AG09309 (cell line): ENCODE results near the gene SPOCK3.

Experiments
- DNase-seq: peaks from one replicate; pipeline ENCODE4 v3.0.0-alpha.2; 2010; ENCODE audit warnings: low read depth
- H3K4me3 ChIP-seq: 2 replicates; pipeline ENCODE4 v1.5.1; 2011; ENCODE audit warnings: mild to moderate bottlenecking, low read depth, low read length, moderate library complexity; ENCODE audit not compliant: control insufficient read depth
- TF ChIP-seq, protein P1 (sequence below): IDR thresholded peaks from 2 replicates; pipeline ENCODE4 v1.5.1; 2011; ENCODE audit warnings: mild to moderate bottlenecking, low read depth, low read length, inconsistent platforms; ENCODE audit not compliant: insufficient read depth, control insufficient read depth; ENCODE audit errors: missing control alignments

SPOCK3 gene

DNA sequence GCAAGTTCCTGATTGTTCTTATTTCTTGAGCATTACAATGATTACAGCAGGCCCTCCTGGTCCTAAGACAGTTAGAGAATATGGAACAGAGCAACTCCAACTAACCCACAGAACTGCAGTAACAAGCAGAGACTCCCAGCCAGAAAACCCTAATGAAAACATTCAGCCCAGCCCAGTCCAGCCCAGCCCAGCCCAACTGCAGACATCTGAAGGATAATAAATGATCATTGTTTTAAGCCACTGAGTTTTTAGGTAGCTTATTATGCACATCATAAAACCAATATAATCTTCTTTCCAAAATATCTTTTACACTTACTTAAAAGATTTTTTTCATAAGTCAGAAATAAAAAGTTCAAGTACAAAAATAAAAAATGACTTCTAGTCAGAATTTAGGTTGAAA is 51.3 kb downstream of the SPOCK3 start:
- no peak overlapping the region for H3K4me3 ChIP-seq
- DNase-seq, result no peak
- TF ChIP-seq, protein P1, sequence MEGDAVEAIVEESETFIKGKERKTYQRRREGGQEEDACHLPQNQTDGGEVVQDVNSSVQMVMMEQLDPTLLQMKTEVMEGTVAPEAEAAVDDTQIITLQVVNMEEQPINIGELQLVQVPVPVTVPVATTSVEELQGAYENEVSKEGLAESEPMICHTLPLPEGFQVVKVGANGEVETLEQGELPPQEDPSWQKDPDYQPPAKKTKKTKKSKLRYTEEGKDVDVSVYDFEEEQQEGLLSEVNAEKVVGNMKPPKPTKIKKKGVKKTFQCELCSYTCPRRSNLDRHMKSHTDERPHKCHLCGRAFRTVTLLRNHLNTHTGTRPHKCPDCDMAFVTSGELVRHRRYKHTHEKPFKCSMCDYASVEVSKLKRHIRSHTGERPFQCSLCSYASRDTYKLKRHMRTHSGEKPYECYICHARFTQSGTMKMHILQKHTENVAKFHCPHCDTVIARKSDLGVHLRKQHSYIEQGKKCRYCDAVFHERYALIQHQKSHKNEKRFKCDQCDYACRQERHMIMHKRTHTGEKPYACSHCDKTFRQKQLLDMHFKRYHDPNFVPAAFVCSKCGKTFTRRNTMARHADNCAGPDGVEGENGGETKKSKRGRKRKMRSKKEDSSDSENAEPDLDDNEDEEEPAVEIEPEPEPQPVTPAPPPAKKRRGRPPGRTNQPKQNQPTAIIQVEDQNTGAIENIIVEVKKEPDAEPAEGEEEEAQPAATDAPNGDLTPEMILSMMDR, result no peak

DNA sequence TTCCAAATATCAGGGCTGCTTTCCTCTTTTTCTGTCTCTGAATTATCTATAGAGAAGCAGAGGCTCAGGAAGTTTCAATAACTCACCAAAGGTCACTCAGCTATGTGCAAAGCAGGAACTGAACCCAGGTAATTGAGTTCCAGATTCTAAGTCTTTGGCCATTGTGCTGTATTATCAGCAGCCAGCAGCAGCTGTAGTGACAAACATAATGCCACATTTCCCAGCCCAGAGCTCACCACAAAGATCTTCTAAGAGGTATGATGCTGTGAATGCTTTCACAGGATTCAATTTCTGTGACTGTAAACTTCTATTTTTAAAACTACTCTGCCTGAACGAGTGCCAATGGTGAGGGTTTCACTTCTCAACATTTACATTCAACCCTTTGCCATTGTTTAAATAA is 56.4 kb downstream of the SPOCK3 start:
- DNase-seq, result no peak
- no peak overlapping the region for H3K4me3 ChIP-seq
- TF ChIP-seq, protein P1, result no peak

- DNase-seq, result no peak
- H3K4me3 ChIP-seq, result no peak overlapping the region
- TF ChIP-seq, protein P1, result no peak
Measured at GRCh38 chr4:167176723-167177367, 57.4 kb downstream of the SPOCK3 start.

- TF ChIP-seq, protein P1, result no peak
- no peak overlapping the region for H3K4me3 ChIP-seq
- DNase-seq, result no peak
Measured at GRCh38 chr4:167171928-167172327, 62.4 kb downstream of the SPOCK3 start.

DNA sequence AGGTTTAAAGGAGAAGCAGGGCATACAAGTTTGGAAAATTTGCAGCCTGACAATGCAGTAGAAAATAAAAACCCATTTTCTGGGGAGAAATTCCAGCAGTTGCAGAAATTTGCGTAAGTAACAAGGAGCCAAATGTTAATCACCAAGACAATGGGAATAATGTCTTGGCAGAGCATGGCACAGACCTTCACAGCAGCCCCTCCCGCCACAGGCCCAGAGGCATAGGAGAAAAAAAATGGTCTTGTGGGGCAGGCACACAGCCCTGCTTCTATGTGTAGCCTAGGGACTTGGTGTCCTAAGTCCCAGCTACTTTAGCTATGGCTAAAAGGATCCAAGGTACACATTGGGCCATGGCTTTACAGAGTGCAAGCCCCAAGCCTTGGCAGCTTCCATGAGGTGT is 65.7 kb downstream of the SPOCK3 start:
- H3K4me3 ChIP-seq, result no peak overlapping the region
- TF ChIP-seq, protein P1, result no peak
- DNase-seq, result no peak

DNA sequence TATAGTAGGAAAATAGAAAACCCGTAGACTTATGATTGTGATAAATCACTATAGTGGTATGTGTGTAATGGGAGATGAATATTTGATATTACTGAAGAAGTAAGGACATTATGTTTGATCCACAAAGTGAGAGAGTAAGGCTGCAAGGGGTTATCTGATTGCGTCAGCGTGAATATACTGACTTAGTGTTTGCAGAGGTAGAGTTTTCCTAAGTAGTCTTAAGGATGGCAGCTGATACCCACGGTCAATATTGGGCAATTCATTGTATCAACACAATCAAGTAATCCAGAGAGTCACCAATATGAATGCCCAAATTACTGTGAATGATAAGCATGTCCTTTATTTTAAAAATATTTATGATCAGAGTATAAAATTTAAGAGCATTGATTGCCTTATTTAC is 83.7 kb downstream of the SPOCK3 start:
- no peak overlapping the region for H3K4me3 ChIP-seq
- TF ChIP-seq, protein P1, result no peak

GRCh38 chr4:167144605-167145004 is 89.7 kb downstream of the SPOCK3 start:
- H3K4me3 ChIP-seq, result no peak overlapping the region
- TF ChIP-seq, protein P1, result no peak
- no peak for DNase-seq

More for the DNA sequence above, 83.7 kb downstream of the SPOCK3 start:
- DNase-seq, result no peak
